ENCODE data around the gene RAD51B. TPM values are rescaled to one million over a fixed set of nuclear protein-coding genes. Genes with fewer than 3 reads are reported as not detected.

Gene RAD51B
- total and polyA plus RNA-seq, 5 donors = 0.88 to 5.3 (median 3.3) TPM

GRCh38 chr14:68722186-68722585 lies 902.6 kb downstream of the RAD51B start:
- peak in 1 of 2 donors; percentile 46 for ATAC-seq
- H3K27ac ChIP-seq (ENCODE audit: low read length) = no peak overlapping the region
- intact Hi-C loops (cut with DNase I) = no loop called here
- no peaks in the 10 kb centered on the region for H3K4me1 ChIP-seq (ENCODE audit: control insufficient read depth, insufficient read depth, low read length)
- H3K9me3 ChIP-seq (ENCODE audit: control insufficient read depth, low read length) = no peaks in the 10 kb centered on the region
- no peaks in the 10 kb centered on the region for H3K27me3 ChIP-seq (ENCODE audit: control insufficient read depth, insufficient read depth)
- DNase-seq = no peak
- no peak overlapping the region for H3K4me3 ChIP-seq (ENCODE audit: low read length)
- 50% methylated on average over 2 of the region's 2 CpGs for WGBS

- Histone ChIP-seq H3K9me3 (ENCODE audit: control insufficient read depth, low read length) (no peaks in the 10 kb centered on the region), H3K4me1 (ENCODE audit: control insufficient read depth, insufficient read depth, low read length) (no peaks in the 10 kb centered on the region), H3K4me3 (ENCODE audit: low read length) (no peak overlapping the region), H3K27me3 (ENCODE audit: control insufficient read depth, insufficient read depth) (no peaks in the 10 kb centered on the region), H3K27ac (ENCODE audit: low read length) (no peak overlapping the region)
- DNase-seq (no peak), ATAC-seq (no peak)
- intact Hi-C loops (cut with DNase I) = no loop called here
- WGBS = 98% methylated on average over 5 of the region's 5 CpGs
Measured at GRCh38 chr14:68722968-68723566, 903.5 kb downstream of the RAD51B start.

DNA sequence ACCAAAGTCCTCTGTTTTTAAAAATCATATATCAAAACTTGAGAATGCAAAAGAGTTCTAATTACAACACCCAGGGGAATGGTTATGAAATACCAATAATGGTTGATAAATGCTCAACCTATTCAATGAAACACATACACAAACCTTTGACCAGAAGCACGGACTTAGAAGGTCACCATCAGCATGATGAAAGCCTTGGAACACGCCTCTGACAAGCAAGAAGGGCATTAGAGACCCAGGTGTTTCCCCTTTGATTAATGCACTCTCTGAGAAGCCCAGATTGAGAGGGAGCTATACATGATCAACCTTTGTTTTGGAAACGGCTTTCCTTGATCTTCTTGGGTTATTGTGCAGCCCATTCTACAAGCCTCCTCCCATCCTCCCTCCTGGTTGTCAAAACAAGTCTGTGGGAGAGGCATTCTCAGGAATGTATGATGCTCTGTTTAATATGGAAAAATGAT lies 904.3 kb downstream of the RAD51B start:
- 66% methylated on average over 3 of the region's 3 CpGs for WGBS
- Histone ChIP-seq H3K27ac (ENCODE audit: low read length) (no peak overlapping the region), H3K4me1 (ENCODE audit: control insufficient read depth, insufficient read depth, low read length) (peaks cover 6% of the 10 kb centered on the region), H3K27me3 (ENCODE audit: control insufficient read depth, insufficient read depth) (no peaks in the 10 kb centered on the region), H3K4me3 (ENCODE audit: low read length) (no peak overlapping the region), H3K9me3 (ENCODE audit: control insufficient read depth, low read length) (no peaks in the 10 kb centered on the region)
- no peak for ATAC-seq
- intact Hi-C loops (cut with DNase I) = no loop called here
- DNase-seq = no peak

GRCh38 chr14:68724914-68725313 lies 905.3 kb downstream of the RAD51B start:
- ATAC-seq = no peak
- Histone ChIP-seq H3K4me3 (ENCODE audit: low read length) (no peak overlapping the region), H3K4me1 (ENCODE audit: control insufficient read depth, insufficient read depth, low read length) (peaks cover 12% of the 10 kb centered on the region), H3K9me3 (ENCODE audit: control insufficient read depth, low read length) (no peaks in the 10 kb centered on the region), H3K27me3 (ENCODE audit: control insufficient read depth, insufficient read depth) (no peaks in the 10 kb centered on the region), H3K27ac (ENCODE audit: low read length) (no peak overlapping the region)
- intact Hi-C loops (cut with DNase I) = no loop called here
- no peak for DNase-seq
- 94% methylated on average over 3 of the region's 3 CpGs for WGBS

DNA sequence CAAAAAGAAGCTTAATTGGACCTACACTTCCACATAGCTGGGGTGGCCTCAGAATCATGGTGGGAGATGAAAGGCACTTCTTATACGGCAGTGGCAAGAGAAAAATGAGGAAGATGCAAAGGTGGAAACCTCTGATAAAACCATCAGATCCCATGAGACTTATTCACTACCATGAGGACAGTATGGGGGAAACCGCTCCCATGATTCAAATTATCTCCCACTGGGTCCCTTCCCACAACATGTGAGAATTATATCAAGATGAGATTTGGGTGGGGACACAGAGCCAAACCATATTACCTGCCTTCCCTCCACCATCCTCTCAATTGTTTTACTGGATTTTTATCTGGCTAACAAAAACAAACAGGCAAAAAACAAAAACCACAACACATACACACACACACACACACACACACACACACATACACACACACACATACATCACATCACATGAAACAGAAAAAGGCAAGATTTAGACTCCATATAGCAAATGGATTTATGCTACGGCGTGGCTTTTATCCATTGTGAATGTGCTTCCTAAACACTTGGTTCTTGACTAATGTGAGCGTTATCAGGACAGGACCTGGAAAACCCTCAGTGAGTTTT lies 906.6 kb downstream of the RAD51B start:
- ATAC-seq (no peak), DNase-seq (no peak)
- Histone ChIP-seq H3K4me3 (ENCODE audit: low read length) (no peak overlapping the region), H3K4me1 (ENCODE audit: control insufficient read depth, insufficient read depth, low read length) (peaks cover 15% of the 10 kb centered on the region), H3K27ac (ENCODE audit: low read length) (no peak overlapping the region), H3K27me3 (ENCODE audit: control insufficient read depth, insufficient read depth) (no peaks in the 10 kb centered on the region), H3K9me3 (ENCODE audit: control insufficient read depth, low read length) (no peaks in the 10 kb centered on the region)
- intact Hi-C loops (cut with DNase I) = no loop called here
- WGBS = 90% methylated on average over 5 of the region's 5 CpGs

DNA sequence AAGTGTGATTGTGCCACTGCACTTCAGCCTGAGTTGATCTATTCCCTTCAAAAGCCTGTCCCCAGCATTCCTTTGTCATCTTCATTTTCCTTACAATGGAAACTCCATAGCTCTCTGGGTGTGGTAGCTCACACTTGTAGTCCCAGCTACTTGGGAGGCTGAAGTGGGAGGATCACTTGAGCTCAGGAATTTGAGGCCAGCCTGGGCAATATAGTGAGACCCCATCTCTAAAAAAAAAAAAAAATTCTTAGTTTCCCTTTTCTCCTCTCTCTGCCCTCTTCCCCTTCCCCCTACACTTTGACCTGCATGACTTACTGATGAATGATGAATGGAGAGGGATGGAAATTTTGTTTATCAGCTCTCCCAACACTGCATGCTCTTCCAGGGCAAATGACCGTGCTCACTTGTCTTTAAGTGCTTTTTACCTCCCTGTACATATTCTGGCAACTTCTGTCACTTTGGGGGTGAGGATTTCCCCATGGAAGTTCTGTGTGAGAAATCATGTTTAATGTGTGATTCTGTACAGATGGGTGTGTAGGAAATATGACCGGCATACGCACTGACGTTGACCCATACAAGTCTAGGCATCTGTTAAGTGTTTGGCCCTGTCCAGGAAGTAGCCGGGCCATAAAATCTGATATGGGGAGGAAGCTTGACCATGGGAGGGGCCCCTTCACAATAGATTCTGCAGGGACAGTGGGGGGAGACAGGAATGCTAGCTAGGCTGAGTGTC lies 907.9 kb downstream of the RAD51B start:
- Histone ChIP-seq H3K4me3 (ENCODE audit: low read length) (no peak overlapping the region), H3K27ac (ENCODE audit: low read length) (peak overlapping the region; percentile 59), H3K4me1 (ENCODE audit: control insufficient read depth, insufficient read depth, low read length) (peaks cover 15% of the 10 kb centered on the region), H3K9me3 (ENCODE audit: control insufficient read depth, low read length) (no peaks in the 10 kb centered on the region), H3K27me3 (ENCODE audit: control insufficient read depth, insufficient read depth) (no peaks in the 10 kb centered on the region)
- DNase-seq (no peak), ATAC-seq (peak; percentile 49 to 85)
- intact Hi-C loops (cut with DNase I) = no loop called here
- WGBS = 59% methylated on average over 5 of the region's 5 CpGs

DNA sequence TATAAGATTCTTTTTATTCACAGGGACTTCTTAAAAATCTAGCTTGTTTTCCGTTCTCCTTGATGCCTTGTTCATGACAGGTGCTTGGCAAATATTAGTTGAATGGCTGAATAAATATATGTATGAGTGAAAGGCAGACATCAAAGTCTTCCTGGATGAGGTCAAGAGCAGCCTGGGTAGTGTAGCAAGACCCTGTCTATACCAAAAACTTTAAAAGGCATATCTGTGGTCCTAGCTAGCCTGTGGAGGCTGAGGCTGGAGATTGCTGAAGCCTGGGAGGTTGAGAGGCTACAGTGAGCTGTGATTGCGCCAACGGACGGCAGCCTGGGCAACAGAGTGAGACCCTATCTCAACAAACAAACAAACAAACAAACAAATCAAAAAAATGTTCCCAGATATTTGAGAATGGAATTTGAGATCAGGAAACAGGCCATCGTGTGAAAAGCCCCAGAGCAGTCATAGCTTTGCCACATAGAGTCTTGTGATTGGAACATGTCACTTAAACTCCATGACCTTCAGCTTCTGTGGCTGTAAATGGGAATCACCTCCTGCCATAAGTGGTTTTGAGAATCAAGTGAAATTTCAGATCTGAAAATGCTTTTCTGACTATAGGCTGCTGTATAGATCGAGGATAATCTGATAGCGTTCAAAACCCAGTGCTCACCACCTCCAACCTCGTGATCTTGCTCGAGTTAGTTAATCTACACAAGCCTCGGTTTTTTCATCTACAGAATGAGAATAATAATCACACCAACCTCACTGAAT lies 908.9 kb downstream of the RAD51B start:
- Histone ChIP-seq H3K4me3 (ENCODE audit: low read length) (no peak overlapping the region), H3K27me3 (ENCODE audit: control insufficient read depth, insufficient read depth) (no peaks in the 10 kb centered on the region), H3K4me1 (ENCODE audit: control insufficient read depth, insufficient read depth, low read length) (peaks cover 15% of the 10 kb centered on the region), H3K9me3 (ENCODE audit: control insufficient read depth, low read length) (no peaks in the 10 kb centered on the region), H3K27ac (ENCODE audit: low read length) (peak overlapping the region; percentile 6)
- intact Hi-C loops (cut with DNase I) = no loop called here
- DNase-seq = no peak
- ATAC-seq = no peak
- 87% methylated on average over 10 of the region's 10 CpGs for WGBS

DNA sequence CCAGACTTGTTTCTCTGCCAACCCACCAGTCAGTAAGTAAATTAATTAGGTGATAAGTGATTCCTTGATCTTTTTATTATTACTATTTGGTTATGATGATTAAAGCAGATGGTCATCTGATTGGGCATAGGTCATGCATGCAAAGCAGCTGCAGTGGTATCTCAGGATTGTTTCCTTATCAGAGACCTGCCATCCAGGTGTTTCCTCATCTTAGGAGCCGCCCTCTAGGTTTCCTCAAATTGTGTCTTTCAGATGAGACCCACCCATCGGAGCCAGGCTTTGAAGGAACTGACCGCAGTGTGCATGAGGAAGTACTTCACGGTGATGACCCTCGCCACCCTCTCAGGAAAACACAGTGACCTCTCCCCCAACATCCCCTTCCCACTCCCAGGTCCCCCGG lies 910.0 kb downstream of the RAD51B start:
- DNase-seq = no peak
- H3K4me3 ChIP-seq (ENCODE audit: low read length) = no peak overlapping the region
- H3K27me3 ChIP-seq (ENCODE audit: control insufficient read depth, insufficient read depth) = no peaks in the 10 kb centered on the region
- H3K4me1 ChIP-seq (ENCODE audit: control insufficient read depth, insufficient read depth, low read length) = peaks cover 15% of the 10 kb centered on the region
- peak; percentile 9 to 28 for ATAC-seq
- H3K27ac ChIP-seq (ENCODE audit: low read length) = peak overlapping the region; percentile 36
- 67% methylated on average over 6 of the region's 6 CpGs for WGBS
- intact Hi-C loops (cut with DNase I) = no loop called here
- no peaks in the 10 kb centered on the region for H3K9me3 ChIP-seq (ENCODE audit: control insufficient read depth, low read length)

GRCh38 chr14:68730348-68730747 lies 910.8 kb downstream of the RAD51B start:
- no peak for DNase-seq
- ATAC-seq = peak; percentile 32 to 69
- WGBS = 40% methylated on average over 3 of the region's 3 CpGs
- no peak overlapping the region for H3K4me3 ChIP-seq (ENCODE audit: low read length)
- H3K4me1 ChIP-seq (ENCODE audit: control insufficient read depth, insufficient read depth, low read length) = peaks cover 15% of the 10 kb centered on the region
- peak overlapping the region; percentile 49 for H3K27ac ChIP-seq (ENCODE audit: low read length)
- intact Hi-C loops (cut with DNase I) = no loop called here
- no peaks in the 10 kb centered on the region for H3K9me3 ChIP-seq (ENCODE audit: control insufficient read depth, low read length)
- H3K27me3 ChIP-seq (ENCODE audit: control insufficient read depth, insufficient read depth) = no peaks in the 10 kb centered on the region

GRCh38 chr14:68730811-68731425 lies 911.3 kb downstream of the RAD51B start:
- H3K27me3 ChIP-seq (ENCODE audit: control insufficient read depth, insufficient read depth) = no peaks in the 10 kb centered on the region
- peaks cover 15% of the 10 kb centered on the region for H3K4me1 ChIP-seq (ENCODE audit: control insufficient read depth, insufficient read depth, low read length)
- H3K9me3 ChIP-seq (ENCODE audit: control insufficient read depth, low read length) = no peaks in the 10 kb centered on the region
- ATAC-seq (no peak), DNase-seq (no peak)
- no peak overlapping the region for H3K4me3 ChIP-seq (ENCODE audit: low read length)
- H3K27ac ChIP-seq (ENCODE audit: low read length) = peak overlapping the region; percentile 49
- WGBS = 42% methylated on average over 8 of the region's 8 CpGs
- intact Hi-C loops (cut with DNase I) = no loop called here

All from right cardiac atrium (tissue), 5 donors.